GM18907 (cell line): ENCODE results near the gene VEPH1.

Source experiments
- ATAC-seq: cut with Tn5 transposase; IDR thresholded peaks from one replicate; pipeline ENCODE4 v1.9.1; 2021; ENCODE audit warnings: mild to moderate bottlenecking, moderate library complexity; ENCODE audit not compliant: unreplicated experiment

Gene VEPH1

GRCh38 chr3:157502916-157503595 lies at the start of gene VEPH1:
Gene VEPH1, minus strand, starts transcription at chr3:157503416. Its CDS starts 8,067 bp downstream, at chr3:157495349.
- no peak for ATAC-seq

GRCh38 chr3:157551961-157552360 lies 48.7 kb upstream of the VEPH1 start:
- no peak for ATAC-seq

DNA sequence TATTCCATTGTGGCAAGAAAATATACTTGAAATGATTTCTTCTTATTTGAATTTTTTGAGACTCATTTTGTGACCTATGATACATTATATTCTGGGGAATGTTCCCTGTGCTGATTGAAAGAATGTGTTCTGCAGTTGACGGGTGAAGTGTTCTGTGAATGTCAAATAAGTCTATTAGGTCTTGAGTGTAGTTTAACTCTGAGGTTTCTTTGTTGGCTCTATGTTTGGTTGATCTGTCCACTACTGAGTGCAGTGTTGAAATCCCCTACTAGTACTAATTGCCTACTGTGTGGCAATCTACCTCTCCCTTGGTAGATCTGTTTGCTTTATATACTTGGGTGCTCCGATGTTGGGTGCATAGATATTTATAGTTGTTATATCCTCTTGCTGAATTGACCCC lies 46.3 kb upstream of the VEPH1 start:
- ATAC-seq, result no peak

- ATAC-seq, result no peak
Observed at GRCh38 chr3:157544501-157545130, 41.4 kb upstream of the VEPH1 start.

- no peak for ATAC-seq
Observed at GRCh38 chr3:157543501-157544035, 40.4 kb upstream of the VEPH1 start.

- ATAC-seq, result no peak
Observed at GRCh38 chr3:157542711-157543500, 39.7 kb upstream of the VEPH1 start.

GRCh38 chr3:157541506-157542236 lies 38.5 kb upstream of the VEPH1 start:
- ATAC-seq, result no peak

GRCh38 chr3:157540656-157541055 lies 37.4 kb upstream of the VEPH1 start:
- ATAC-seq, result no peak

- no peak for ATAC-seq
Observed at GRCh38 chr3:157535667-157536066, 32.5 kb upstream of the VEPH1 start.

- no peak for ATAC-seq
Observed at GRCh38 chr3:157534725-157535161, 31.5 kb upstream of the VEPH1 start.

DNA sequence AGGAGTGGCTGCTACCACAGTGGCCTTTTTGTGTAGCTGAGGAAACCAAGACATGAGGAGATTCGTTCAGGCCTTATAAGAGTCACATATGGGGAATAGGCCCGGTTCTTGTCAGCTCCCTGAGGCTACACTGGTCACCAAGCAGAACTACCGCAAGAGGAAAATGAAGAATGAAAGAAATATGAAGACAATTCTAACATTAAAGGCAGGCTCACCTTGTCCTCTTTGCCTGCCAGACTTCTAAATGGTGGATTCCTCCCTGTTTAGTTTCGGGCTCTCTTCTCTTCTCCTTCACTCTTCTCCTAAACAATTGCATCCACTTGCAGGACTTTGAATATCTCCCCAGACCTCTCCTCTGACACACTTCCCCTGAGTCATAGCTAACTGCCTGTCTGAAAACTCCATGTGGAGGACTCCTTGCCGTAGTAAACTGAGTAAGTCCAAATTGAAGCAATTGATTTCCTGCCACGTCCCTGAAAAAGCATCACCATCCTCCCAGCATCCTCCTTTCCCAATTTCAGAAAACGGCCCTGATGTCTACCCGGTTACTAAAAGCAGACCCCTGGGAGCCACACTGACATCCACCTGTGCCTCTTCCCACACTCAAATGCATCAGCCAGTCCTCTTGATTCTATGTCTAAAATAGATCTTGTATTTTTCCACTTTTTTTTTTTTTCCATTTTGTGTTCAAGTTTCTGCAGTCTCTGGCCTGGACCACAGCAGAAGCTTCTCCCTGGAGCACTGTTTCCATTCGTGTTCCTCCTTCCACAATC lies 30.3 kb upstream of the VEPH1 start:
- no peak for ATAC-seq

GRCh38 chr3:157532529-157533297 lies 29.5 kb upstream of the VEPH1 start:
- ATAC-seq, result peak; percentile 92

DNA sequence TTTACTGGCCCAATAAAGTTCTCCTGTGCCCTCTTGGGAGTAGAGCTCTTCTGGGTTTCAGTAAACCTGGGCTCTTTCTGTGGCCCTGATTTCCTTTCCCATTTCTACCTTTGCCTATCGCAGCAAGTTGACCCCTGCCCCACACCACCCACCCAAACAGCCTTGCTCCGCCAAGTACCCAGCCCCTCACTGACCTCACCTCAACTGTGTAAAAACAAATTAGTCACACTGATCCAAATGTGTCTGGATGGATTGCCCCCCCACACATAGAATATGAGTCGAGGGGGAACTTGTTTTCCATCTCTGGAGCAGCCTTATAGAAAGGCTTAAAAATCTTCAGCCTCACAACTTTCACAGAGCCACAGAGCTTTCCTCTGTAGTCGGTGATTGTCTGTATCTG lies 28.6 kb upstream of the VEPH1 start:
- no peak for ATAC-seq

DNA sequence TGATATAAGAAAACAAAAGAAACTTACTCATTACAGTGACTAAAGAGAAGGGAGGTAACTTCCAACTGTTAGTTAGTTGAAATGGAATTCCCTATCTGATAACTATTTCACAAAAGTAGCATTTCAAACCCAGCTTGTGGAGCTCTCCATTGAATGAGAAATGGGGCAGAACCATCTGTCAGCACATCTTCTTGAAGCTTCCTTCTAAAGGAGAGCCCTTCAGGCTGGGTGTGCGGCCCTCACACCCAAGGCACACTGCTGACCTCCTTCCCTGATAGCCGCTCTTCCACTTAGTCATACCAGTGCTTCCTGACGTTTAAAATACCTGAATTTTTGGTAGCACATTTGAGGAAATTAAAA lies 28.1 kb upstream of the VEPH1 start:
- ATAC-seq, result no peak

DNA sequence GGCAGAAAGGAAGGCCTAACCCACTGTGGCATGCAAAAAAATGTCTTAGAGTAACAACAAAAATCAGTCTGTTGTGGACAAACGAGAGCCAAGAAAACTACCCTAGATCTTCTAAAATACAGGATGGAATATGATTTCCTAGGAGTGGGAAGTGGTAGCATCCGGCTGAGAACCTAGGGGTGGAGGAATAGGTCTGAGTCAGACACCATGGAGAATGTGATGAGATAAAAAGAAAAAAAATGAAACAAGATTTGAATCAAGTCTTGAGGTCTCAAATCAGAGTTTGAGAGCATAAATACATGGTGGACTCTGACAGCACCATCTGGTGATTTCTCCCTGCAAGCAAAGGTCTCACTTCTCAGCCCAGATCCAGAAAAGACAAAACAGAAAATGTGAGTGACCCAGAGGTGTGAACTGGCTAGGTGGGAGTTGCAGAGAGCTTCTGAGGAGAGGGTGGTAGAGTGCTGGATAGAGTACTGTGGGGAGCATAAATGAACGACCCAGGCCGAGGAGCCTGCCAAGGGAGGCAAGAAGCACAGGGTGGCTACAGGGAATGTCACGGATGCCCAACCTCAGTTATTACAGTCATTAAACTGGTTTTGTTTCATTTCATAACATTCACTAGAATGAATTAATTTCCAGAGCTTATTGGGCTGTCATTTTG lies 27.6 kb upstream of the VEPH1 start:
- ATAC-seq, result no peak

GRCh38 chr3:157529751-157530150 lies 26.5 kb upstream of the VEPH1 start:
- ATAC-seq, result no peak

- ATAC-seq, result no peak
Observed at GRCh38 chr3:157529085-157529484, 25.9 kb upstream of the VEPH1 start.

DNA sequence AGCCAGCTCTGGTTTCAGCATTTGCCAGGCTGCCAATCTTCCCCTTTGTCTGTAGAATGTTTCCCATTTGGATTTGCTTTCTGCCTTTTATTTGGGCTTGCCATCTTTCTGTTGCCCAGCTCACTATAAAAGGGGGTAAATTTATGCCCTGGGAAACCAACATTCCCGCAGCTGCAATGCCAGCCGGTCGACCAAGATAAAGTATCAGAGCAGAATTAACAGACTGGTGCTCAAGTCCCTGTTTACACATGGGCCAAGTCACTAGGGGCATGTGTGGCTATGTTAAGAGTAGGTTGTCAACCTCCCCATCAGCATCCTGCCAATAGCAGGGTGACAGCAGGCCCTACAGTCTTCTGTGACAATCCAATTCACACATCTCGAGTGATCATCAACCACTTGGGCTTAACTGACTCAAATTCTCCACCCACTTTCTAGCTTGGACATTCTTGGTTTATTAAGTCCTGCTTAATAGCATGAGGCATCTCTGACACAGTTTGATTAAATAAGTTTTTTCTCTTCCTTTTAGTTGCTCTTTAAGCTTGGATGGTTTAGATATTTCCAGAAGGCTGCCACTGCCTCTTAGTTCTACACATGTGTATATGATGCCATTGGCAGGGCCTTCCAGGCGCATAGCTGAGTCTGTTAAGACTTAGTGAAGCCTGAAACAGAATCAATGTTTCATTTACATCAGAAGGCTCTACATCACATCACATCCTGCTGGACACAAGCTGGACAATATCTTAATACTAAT lies 24.1 kb upstream of the VEPH1 start:
- no peak for ATAC-seq
